ENCODE measurements around the gene OAF.

OAF gene

DNA sequence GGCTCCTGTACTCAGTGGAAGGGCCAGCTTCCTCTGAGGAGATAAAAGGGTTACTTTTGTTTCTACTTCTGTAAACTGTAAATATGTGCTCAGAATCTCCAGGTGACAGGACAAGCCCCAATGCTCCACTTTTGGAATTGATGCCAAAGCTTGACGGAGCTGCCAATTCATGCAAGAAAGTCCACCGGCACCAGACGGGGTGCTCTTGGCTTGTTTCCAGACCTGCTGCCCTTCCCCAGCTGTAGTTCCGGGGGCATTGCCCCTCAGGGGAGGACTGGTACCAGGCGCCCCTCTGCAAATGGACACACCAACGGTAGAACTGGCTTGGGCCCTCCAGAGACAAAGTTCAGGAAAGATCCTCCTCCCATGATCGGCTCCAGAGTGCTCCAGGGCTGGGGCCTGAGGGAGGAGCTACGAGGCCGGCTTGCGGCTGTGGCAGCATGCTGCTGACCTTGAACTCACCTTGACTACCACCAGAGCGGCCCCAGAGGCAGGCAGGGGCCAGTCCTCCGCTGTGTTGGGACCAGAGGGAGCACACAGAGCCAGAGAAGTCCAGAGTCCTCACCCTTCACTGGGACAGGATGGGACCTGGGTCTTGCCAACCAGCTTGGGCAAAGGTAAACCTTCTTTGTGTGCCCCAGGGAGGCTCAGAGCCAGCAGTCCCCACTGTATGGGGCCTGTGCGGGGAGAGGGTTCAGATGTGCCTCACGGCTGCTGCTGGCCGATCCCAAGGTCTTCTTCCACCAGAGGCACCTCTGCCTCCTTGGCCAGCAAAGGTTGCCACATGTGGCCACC, 17.8 kb upstream of the OAF start:
- Mint-ChIP-seq H3K4me3 (no peak overlapping the region), H3K9me3 (no peaks in the 10 kb centered on the region), H3K27ac (no peak overlapping the region), H3K36me3 (no peaks in the 10 kb centered on the region), H3K27me3 (peaks cover 62% of the 10 kb centered on the region), H3K4me1 (no peaks in the 10 kb centered on the region)
- no peak for ATAC-seq

DNA sequence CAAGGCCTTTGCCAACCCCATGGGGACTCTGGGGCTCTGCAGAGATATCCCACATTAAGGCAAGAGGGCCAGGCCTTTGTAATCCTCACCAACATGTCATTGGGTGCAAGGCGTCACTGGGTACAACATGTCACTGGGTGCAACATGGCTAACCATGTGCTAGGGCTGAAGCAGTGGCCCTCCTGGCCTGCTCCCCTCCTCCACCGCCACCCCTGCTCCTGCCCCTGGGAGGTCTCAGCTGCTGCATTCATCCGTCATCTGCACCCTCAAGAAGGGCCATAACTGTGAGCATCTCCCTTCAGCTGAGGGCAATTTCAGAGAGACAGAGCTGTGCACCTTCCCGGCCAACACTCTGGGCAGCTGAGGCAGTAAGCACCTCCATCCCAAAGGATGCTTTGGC, 16.7 kb upstream of the OAF start:
- no peak for ATAC-seq
- Mint-ChIP-seq H3K27me3 (peaks cover 53% of the 10 kb centered on the region), H3K36me3 (no peaks in the 10 kb centered on the region), H3K4me1 (no peaks in the 10 kb centered on the region), H3K27ac (no peak overlapping the region), H3K4me3 (no peak overlapping the region), H3K9me3 (no peaks in the 10 kb centered on the region)

DNA sequence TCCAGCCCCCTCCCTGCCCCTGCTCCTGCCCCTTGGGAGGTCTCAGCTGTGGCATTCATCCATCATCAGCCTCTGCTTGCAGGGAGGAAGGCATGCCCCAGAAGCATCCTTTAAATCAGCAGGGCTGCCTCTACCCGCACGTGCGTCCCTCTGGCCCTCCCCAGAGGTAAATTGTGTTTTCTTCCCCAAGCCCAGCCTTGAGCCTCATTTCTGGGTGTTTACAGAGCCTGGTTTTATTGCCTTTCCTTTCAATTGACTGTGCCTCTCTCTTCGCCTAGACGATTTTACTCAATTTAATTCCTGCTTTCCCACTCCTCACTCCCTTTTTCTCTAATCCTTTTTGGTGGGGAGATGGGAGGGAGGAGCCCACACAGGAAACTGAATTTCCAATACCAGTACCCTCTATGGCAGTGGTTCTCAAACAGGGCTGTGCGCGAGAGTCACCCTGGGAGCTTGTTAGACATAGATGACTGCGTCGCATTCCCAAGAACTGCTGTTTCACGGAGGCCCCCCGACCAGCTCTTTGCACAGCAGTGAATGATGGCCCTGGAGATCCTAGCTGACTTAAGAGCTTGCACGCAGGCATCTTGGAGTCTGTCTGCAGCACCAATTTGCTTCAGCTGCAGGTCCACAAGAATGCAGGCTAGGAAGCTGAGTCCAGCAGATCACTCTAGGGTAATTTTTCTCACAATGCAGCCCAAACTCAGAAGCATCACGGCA, 15.1 kb upstream of the OAF start:
- peaks cover 54% of the 10 kb centered on the region for H3K27me3 Mint-ChIP-seq
- no peak for ATAC-seq
- no peak overlapping the region for H3K27ac Mint-ChIP-seq

DNA sequence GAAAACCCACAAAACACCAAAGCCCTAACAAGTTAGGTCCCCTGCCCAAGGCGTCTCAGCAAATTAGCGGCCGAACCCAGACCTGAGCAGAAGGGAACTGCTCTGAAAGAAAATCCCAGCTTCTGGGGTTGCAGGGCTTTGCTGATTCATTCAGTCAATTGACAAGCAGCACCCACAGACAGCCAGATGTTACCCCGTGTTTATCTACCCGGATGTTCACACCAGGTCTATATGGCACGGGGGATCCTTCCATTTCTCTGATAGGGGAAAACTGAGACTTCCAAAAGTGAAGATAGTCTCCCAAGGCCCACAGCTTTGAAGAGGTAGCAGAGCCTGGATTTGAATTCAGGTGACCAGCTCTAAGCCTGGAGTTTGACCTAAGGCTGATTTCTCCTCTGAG, 14.0 kb upstream of the OAF start:
- H3K9me3 Mint-ChIP-seq = no peaks in the 10 kb centered on the region
- peaks cover 58% of the 10 kb centered on the region for H3K27me3 Mint-ChIP-seq
- H3K36me3 Mint-ChIP-seq = no peaks in the 10 kb centered on the region
- no peaks in the 10 kb centered on the region for H3K4me1 Mint-ChIP-seq
- no peak overlapping the region for H3K4me3 Mint-ChIP-seq
- ATAC-seq = no peak
- H3K27ac Mint-ChIP-seq = no peak overlapping the region

More for the DNA sequence above, 15.1 kb upstream of the OAF start:
- no peaks in the 10 kb centered on the region for H3K36me3 Mint-ChIP-seq
- no peaks in the 10 kb centered on the region for H3K9me3 Mint-ChIP-seq
- no peaks in the 10 kb centered on the region for H3K4me1 Mint-ChIP-seq
- H3K4me3 Mint-ChIP-seq = no peak overlapping the region

DNA sequence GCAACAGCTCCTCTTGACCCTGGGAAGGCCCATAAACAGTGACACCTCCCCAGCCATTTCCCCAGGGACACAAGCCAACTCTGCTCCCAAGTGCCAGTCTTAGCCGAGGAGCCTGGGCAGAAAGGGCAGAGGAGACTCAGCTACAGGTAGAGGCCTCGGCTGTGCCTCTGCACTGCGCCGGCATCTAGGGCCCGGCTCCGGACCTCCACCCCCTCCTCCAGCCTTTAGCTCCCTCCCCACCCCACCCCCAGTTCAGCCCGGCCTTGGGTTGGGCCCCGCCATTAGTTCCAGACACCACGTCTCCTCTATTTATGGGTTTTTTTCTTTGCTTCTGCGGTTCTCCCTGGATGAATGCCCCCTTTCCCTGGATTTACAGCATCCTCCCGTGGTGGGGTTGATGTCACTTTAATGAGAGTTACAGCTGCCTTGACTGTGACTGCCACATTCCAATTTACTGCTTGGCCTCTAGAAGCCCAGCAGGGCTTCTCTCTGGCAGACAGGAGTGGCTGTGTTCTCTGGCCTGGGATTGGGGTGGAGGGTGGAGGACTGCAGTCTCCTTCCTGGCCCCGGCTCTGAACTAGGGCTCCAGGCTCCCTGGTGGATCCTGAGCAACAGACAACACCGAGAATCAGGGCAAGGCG, 13.5 kb upstream of the OAF start:
- Mint-ChIP-seq H3K9me3 (no peaks in the 10 kb centered on the region), H3K4me1 (no peaks in the 10 kb centered on the region), H3K27me3 (peaks cover 58% of the 10 kb centered on the region), H3K27ac (no peak overlapping the region), H3K4me3 (no peak overlapping the region), H3K36me3 (no peaks in the 10 kb centered on the region)
- ATAC-seq = no peak

DNA sequence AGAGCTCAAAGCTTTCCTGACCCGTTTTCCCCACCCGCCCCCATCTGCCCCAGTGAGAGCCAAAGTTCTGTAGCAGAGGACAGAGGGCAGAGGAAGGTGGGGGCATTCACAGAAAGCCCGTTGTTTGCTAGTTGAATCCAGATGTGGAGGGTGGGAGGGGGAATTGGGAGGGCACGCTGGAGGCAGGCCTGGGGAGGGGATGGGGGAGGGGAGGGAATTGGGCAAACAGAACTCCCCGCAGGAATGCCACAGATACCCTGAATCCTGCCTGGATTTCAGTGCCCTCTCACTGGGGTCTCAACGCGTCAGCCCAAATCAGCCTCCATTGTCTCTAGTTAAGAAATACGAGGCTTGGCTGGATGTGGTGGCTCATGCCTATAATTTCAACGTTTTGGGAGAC, 12.9 kb upstream of the OAF start:
- ATAC-seq = no peak
- H3K36me3 Mint-ChIP-seq = no peaks in the 10 kb centered on the region
- no peaks in the 10 kb centered on the region for H3K9me3 Mint-ChIP-seq
- no peaks in the 10 kb centered on the region for H3K4me1 Mint-ChIP-seq
- H3K4me3 Mint-ChIP-seq = no peak overlapping the region
- H3K27ac Mint-ChIP-seq = no peak overlapping the region
- peaks cover 56% of the 10 kb centered on the region for H3K27me3 Mint-ChIP-seq

DNA sequence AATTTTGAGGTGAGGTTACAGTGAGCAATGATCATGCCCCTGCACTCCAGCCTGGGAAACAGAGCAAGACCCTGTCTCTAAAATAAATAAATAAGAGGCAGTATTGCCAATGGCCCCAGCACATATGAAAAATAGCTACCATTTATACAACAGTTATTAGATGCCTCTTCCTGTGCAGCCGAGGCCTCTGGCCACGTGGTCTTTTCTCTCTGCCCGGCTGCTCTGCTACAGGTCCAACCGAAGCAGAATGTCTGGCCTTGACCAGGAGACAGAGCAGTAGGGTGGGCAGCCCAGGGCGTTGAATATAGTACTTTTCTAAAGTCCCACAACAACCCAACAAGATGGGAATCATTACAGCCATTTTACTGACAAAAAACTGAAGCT, 12.4 kb upstream of the OAF start:
- ATAC-seq = no peak
- Mint-ChIP-seq H3K4me3 (no peak overlapping the region), H3K36me3 (no peaks in the 10 kb centered on the region), H3K4me1 (no peaks in the 10 kb centered on the region), H3K27ac (no peak overlapping the region), H3K9me3 (no peaks in the 10 kb centered on the region), H3K27me3 (peaks cover 52% of the 10 kb centered on the region)

DNA sequence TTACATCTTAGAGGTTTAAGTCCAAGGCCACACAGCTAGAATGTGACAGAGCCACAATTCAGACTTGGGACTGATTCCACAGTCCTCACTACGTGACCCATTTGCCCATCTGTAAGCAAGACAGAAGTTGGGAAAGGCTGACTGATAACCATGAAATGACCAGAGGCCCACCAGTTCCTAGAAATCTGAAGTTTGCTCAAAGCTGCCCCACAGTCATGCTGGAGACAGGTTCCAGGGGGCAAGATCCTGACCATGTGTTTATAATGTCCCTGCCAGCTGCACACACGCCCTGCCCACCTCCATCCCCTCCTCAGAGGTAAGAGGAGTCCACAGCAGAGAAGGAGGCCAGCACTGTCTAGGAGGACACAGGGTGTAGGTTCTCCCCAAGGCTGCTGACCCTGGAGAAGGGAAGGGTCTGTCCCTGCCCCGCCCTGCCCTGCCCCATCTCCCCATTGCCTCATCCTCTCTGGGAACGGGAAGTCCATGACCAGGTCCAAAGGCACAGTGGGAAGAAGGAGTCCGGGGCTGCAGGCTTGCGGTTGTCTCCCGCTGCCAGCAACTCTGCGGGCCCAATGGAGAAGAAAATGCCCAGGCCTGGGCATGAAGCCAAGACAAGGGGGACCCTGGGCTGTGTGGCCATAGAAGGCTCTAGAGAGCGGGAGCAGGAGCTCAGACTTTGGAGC, 11.9 kb upstream of the OAF start:
- Mint-ChIP-seq H3K9me3 (no peaks in the 10 kb centered on the region), H3K36me3 (no peaks in the 10 kb centered on the region), H3K27ac (no peak overlapping the region), H3K4me3 (no peak overlapping the region), H3K4me1 (no peaks in the 10 kb centered on the region), H3K27me3 (peaks cover 48% of the 10 kb centered on the region)
- no peak for ATAC-seq

DNA sequence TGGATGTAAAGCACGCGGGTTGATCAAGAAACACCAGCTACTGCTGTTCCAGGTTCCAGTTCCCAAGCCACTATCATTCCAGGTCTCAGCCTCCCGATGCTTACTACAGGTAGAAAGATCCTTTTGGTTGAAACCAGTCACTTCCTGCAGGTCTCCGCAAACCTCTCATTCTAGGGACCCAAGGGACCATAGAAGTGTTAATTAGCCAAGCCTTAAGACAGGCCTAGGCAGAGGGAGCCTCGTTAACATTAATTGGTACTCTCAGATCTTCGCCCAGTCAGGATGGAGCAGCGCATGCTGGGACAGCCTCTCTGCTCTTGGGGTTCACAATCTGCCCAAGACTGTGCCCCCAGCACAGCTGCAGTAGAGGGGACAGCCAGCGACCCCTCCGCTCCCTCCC, 11.2 kb upstream of the OAF start:
- H3K4me3 Mint-ChIP-seq = no peak overlapping the region
- peaks cover 52% of the 10 kb centered on the region for H3K27me3 Mint-ChIP-seq
- no peak for ATAC-seq
- no peaks in the 10 kb centered on the region for H3K4me1 Mint-ChIP-seq
- no peak overlapping the region for H3K27ac Mint-ChIP-seq
- H3K9me3 Mint-ChIP-seq = no peaks in the 10 kb centered on the region
- H3K36me3 Mint-ChIP-seq = no peaks in the 10 kb centered on the region

DNA sequence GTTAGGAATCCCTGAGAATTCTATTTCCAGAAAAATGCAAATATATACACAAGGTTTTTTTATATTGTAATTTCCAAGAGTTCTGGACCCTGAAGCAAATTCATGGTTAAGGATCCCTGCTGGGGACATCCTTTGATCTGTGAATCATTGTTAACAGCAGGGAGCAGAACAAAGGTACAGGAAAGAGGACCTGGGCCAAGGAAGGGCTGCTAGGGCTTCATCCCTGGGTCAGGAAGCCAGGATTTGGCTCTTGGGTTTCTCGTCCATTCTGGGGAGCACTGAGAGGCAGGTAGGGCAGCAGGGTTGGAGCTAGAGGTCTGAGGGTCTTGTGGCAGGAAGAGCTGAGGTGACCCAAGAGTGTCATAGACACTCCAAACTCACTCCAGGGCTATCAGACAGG, 10.2 kb upstream of the OAF start:
- Mint-ChIP-seq H3K4me1 (no peaks in the 10 kb centered on the region), H3K9me3 (no peaks in the 10 kb centered on the region), H3K36me3 (no peaks in the 10 kb centered on the region), H3K4me3 (no peak overlapping the region), H3K27me3 (peaks cover 48% of the 10 kb centered on the region), H3K27ac (no peak overlapping the region)
- ATAC-seq = no peak

DNA sequence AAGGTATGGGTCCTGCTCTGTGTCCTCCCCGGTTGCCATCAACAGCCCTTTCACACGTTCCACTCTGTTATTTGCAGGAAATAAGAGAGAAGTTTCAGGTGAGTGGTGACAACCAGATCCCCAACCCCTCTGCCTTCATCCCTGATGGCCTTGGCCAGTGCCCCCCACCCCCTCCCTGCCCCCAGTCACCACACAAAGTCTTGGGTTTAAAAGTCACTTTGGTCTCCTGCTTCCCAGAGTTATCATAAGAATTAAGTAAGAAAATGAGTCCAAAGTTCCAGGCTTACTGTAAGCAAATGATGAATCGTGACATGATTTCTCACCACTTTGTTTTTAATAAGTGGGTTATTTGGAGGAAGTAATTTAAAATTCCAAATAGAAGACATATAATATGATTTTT, 9.2 kb upstream of the OAF start:
- Mint-ChIP-seq H3K27me3 (peaks cover 47% of the 10 kb centered on the region), H3K9me3 (no peaks in the 10 kb centered on the region), H3K27ac (no peak overlapping the region), H3K36me3 (no peaks in the 10 kb centered on the region), H3K4me3 (no peak overlapping the region), H3K4me1 (no peaks in the 10 kb centered on the region)
- no peak for ATAC-seq

DNA sequence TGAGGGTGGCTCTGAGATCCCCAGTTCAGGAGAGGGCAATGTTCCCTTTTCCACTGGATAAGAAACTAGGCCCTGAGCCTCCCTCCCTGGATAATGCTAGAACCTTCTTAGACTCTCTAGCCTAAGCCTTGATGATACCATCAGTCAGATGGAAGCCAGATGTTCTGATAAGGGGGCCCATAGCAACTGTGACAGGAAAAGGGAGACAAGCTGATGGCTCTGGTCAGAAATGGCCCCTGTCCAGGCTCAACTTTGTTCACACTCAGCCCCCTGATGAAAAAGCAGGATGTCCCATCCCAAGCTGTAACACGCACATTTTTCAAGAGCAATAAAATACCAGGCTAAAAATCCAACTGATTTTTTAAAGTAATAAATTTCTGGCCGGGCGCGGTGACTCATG, 7.2 kb upstream of the OAF start:
- H3K4me3 Mint-ChIP-seq = no peak overlapping the region
- H3K27ac Mint-ChIP-seq = no peak overlapping the region
- H3K9me3 Mint-ChIP-seq = no peaks in the 10 kb centered on the region
- no peaks in the 10 kb centered on the region for H3K4me1 Mint-ChIP-seq
- no peak for ATAC-seq
- no peaks in the 10 kb centered on the region for H3K36me3 Mint-ChIP-seq
- H3K27me3 Mint-ChIP-seq = peaks cover 59% of the 10 kb centered on the region

DNA sequence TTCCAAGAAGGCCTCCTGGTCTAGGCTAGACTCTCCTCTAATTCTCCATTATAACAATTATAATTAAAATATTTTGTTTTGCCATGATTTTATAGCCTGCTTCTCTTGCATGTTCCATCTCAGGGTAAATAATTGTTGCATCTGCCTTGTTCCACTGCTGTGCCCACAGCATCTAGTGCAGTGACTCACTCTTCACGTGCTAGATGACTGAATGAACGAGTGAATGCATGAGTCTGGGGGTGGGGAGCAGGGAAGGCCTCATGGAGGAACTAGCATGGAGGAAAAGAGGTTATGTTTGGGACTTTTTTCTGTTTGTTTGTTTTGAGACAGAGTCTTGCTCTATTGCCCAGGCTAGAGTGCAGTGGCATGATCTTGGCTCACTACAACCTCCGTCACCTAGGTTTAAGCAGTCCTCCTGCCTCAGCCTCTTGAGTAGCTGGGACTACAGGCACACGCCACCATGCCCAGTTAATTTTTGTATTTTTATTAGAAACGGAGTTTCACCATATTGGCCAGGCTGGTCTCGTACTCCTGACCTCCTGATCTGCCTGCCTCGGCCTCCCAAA, 5.2 kb upstream of the OAF start:
- Mint-ChIP-seq H3K4me3 (no peak overlapping the region), H3K36me3 (no peaks in the 10 kb centered on the region), H3K27ac (no peak overlapping the region), H3K27me3 (peaks cover 57% of the 10 kb centered on the region), H3K9me3 (no peaks in the 10 kb centered on the region), H3K4me1 (peaks cover 6% of the 10 kb centered on the region)
- no peak for ATAC-seq

DNA sequence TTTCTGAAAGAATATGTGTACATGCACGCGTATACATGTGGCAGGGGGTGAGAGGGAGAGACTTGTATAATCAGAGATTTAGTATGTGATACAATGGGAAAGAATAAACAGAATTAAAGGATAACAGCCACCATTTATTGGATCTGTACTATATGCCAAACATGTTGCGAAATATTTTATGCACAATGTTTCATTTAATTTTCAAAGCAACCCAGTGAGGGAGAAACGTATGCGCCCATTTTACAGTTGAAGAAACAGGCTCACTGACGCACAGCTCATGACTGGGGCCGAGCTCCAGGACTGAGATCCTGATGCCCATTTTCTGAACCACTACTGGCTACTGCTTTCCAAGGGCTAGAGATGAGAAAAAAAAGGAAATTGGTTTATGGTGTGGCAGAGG, 3.3 kb upstream of the OAF start:
- no peaks in the 10 kb centered on the region for H3K36me3 Mint-ChIP-seq
- no peak overlapping the region for H3K4me3 Mint-ChIP-seq
- H3K27me3 Mint-ChIP-seq = peaks cover 65% of the 10 kb centered on the region
- H3K4me1 Mint-ChIP-seq = peaks cover 16% of the 10 kb centered on the region
- no peak for ATAC-seq
- no peaks in the 10 kb centered on the region for H3K9me3 Mint-ChIP-seq
- H3K27ac Mint-ChIP-seq = no peak overlapping the region

DNA sequence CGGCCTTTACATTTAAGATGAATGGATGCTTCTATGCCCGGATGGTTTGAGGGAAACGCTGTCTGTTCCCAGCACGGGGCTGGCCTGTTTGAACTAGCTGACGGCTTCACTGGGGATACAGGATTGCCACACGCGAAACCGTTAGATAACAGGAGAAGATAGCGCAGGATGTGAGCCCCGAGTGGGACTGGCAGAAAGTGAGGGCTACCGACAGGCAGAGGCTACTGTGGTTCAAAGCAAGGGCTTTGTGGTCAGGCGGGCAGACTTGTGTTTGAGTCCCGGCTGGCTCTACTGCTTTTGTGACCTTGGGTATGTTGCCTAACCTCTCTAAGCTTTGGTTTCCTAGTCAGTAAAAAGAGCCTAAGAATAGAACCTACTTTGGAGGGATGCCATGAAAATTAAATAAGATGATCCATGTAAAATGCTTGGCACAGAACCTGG, 2.8 kb upstream of the OAF start:
- H3K9me3 Mint-ChIP-seq = no peaks in the 10 kb centered on the region
- H3K27me3 Mint-ChIP-seq = peaks cover 67% of the 10 kb centered on the region
- H3K36me3 Mint-ChIP-seq = no peaks in the 10 kb centered on the region
- no peak for ATAC-seq
- no peak overlapping the region for H3K27ac Mint-ChIP-seq
- H3K4me1 Mint-ChIP-seq = peaks cover 16% of the 10 kb centered on the region
- no peak overlapping the region for H3K4me3 Mint-ChIP-seq

Data from stimulated activated memory B cell treated with anti-CD40 and anti-IgM and Interleukin-4, amounts not matched to agents 10 μg/mL and 1 μg/mL and 100 μg/mL, for 72 hours (primary cell).